GM12891 (cell line): ENCODE results near the gene TMIGD2.

Experiments used
- POLR2A ChIP-seq: IDR thresholded peaks from 2 replicates; pipeline ENCODE4 v1.6.1; 2011; ENCODE audit warnings: low read depth, low read length, control low read depth
- POLR2AphosphoS5 ChIP-seq: IDR thresholded peaks from 2 replicates; pipeline ENCODE4 v1.6.1; 2011; ENCODE audit warnings: low read depth, low read length, control low read depth
- POU2F2 ChIP-seq: IDR thresholded peaks from 2 replicates; pipeline ENCODE4 v1.6.1; 2011; ENCODE audit warnings: low read depth, mild to moderate bottlenecking, control low read depth, low read length, moderate library complexity
- SPI1 ChIP-seq: IDR thresholded peaks from 2 replicates; pipeline ENCODE4 v1.6.1; 2011; ENCODE audit warnings: low read depth, low read length, control low read depth
- TAF1 ChIP-seq: IDR thresholded peaks from 2 replicates; pipeline ENCODE4 v1.6.1; 2011; ENCODE audit warnings: low read depth, low read length, control low read depth

- TF ChIP-seq POLR2AphosphoS5: no peak
- TF ChIP-seq POLR2A: no peak
- no peak for TF ChIP-seq POU2F2
- no peak for TF ChIP-seq TAF1
- TF ChIP-seq SPI1: peak; percentile 46
Measured at GRCh38 chr19:4266253-4267000, 35.8 kb downstream of the TMIGD2 start.
